ENCODE data around the gene JADE1.

DNA sequence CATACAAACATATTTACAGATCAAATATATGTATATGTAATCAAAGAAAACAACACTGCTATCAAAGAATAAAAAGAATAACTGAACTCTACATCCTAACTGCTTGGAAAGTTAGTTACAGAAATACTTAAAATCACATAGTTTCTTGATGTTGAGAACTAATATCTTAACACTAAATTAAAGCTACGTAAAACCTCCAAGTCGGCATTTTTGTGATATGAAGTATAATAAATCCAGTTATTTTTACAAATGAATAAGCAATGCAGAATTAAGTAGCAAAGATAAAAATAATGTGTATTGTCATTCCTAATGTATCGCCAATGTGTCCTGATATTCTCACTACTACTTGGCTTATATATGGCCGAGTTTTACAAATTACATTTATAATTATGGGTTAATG, 68.4 kb downstream of the JADE1 start:
- no peak for TF ChIP-seq POLR2AphosphoS5 (IDR thresholded peaks at IDR 0.05; ENCODE audit: low read depth, low read length)
- no peak for TF ChIP-seq SIN3A (IDR thresholded peaks at IDR 0.05; ENCODE audit: borderline replicate concordance, insufficient read depth, low read length)
- no peak for TF ChIP-seq TAF1 (IDR thresholded peaks at IDR 0.05; ENCODE audit: borderline replicate concordance, insufficient read depth, low read length)
- TF ChIP-seq, protein P1, sequence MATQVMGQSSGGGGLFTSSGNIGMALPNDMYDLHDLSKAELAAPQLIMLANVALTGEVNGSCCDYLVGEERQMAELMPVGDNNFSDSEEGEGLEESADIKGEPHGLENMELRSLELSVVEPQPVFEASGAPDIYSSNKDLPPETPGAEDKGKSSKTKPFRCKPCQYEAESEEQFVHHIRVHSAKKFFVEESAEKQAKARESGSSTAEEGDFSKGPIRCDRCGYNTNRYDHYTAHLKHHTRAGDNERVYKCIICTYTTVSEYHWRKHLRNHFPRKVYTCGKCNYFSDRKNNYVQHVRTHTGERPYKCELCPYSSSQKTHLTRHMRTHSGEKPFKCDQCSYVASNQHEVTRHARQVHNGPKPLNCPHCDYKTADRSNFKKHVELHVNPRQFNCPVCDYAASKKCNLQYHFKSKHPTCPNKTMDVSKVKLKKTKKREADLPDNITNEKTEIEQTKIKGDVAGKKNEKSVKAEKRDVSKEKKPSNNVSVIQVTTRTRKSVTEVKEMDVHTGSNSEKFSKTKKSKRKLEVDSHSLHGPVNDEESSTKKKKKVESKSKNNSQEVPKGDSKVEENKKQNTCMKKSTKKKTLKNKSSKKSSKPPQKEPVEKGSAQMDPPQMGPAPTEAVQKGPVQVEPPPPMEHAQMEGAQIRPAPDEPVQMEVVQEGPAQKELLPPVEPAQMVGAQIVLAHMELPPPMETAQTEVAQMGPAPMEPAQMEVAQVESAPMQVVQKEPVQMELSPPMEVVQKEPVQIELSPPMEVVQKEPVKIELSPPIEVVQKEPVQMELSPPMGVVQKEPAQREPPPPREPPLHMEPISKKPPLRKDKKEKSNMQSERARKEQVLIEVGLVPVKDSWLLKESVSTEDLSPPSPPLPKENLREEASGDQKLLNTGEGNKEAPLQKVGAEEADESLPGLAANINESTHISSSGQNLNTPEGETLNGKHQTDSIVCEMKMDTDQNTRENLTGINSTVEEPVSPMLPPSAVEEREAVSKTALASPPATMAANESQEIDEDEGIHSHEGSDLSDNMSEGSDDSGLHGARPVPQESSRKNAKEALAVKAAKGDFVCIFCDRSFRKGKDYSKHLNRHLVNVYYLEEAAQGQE (IDR thresholded peaks at IDR 0.05; ENCODE audit: insufficient read depth in 1 of 2, low read depth in 2 of 2, low read length in 2 of 2), result no peak
